Fibroblast of gingiva (primary cell): ENCODE results near the gene APPBP2.

ENCODE experiments used
- DNase-seq: peaks from one replicate; pipeline ENCODE4 v3.0.0-alpha.2; 2011; ENCODE audit warnings: low read depth

APPBP2 gene

DNA sequence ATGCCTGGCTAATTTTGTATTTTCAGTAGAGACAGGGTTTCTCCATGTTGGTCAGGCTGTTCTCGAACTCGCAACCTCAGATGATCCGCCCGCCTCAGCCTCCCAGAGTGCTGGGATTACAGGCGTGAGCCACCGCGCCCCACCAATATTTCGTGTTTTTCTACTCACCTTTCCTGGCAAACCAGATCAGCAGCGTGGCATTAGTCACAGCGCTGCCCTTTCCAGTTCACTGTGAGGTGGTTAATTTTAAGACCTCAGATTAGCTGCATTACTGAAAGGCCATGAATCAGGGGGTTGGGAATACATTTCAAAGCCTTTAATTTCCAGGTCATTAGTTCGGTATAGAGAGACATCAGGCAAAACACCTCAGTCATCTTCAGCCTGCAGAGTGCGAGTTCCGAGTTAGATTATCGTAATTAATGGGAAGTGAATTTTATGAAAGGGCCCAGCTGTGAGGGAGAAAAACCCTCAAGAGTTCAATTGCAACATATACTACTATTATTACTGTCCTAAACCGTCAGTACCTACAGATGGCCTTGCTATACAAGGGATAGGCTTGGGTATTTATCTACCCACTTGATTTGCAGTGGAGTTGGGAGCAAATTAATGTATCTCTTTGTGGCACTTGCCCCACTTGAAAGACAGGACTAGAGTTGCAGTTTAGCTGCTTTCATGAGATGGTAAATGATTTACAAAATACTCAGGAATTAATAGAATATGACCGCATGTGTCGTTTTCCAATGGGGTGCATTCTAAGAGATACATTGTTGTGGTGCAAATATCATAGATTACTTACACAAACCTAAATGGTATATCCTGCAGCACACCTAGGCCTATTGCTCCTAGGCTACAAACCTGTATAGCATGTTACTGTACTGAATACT, 132.0 kb downstream of the APPBP2 start:
- DNase-seq: no peak
